HCT116 (cell line): Measurements from ENCODE around the gene GLOD4. TPM values are rescaled to one million over a fixed set of nuclear protein-coding genes. Genes with fewer than 3 reads are reported as not detected.

ENCODE experiments used
- ATAC-seq: fragments of 200-7000 bp; cut with Tn5 transposase; 2 replicates; pipeline ENCODE4 v1.9.1; 2020; ENCODE audit warnings: mild to moderate bottlenecking, moderate library complexity
- BruUV-seq: library from RNA; stranded (reverse); fragments of 400-500 nt; replicated peaks from 2 replicates; lab custom pipeline; 2021; lab: Mats Ljungman, UMichigan
- CTCF ChIA-PET: fragments of 300-600 bp; sonication (Branson Sonifier 250); formaldehyde crosslinking; loops from one replicate; lab custom pipeline; 2021; ENCODE audit warnings: antibody characterized with exemption; lab: Charles Lee
- POLR2A ChIA-PET: fragments of 300-600, 350-600 bp; sonication (Branson Sonifier 250); formaldehyde crosslinking; loops from one replicate; lab custom pipeline; 2021; ENCODE audit warnings: antibody characterized with exemption; lab: Charles Lee
- RAD21 ChIA-PET, 2 experiments: fragments of 300-600 bp; sonication (Branson Sonifier 250); formaldehyde crosslinking; loops; one replicate each; lab custom pipeline; 2023; ENCODE audit warnings: low total read pairs in 2 of 2; ENCODE audit not compliant: uncharacterized antibody in 2 of 2, unreplicated experiment in 2 of 2, low non-redundant PET in 1 of 2; lab: Charles Lee
- DNase-seq: peaks from one replicate; pipeline ENCODE4 v3.0.0-alpha.2; 2010; ENCODE audit warnings: low read depth, low spot score
- H2AFZ ChIP-seq: fragments of 200-600 bp; shearing (Covaris generic), sonication (generic); 2 replicates; pipeline ENCODE4 v1.6.1; 2017; ENCODE audit warnings: low read depth, mixed run types, mixed read lengths, antibody characterized with exemption, low read length; ENCODE audit not compliant: poor library complexity, severe bottlenecking
- H3K27ac ChIP-seq: 2 replicates; pipeline ENCODE4 v1.5.1; 2012; ENCODE audit warnings: low read depth, low read length
- H3K27me3 ChIP-seq: fragments of 200-600 bp; sonication (generic); 2 replicates; pipeline ENCODE4 v1.6.1; 2016; ENCODE audit warnings: mixed run types, low read length, mixed read lengths; ENCODE audit not compliant: insufficient read depth
- H3K36me3 ChIP-seq, 2 experiments: fragments of 200-500 bp in 1 of 2; fragments of 200-600 bp in 1 of 2; sonication (Bioruptor generic) in 1 of 2; sonication (generic) in 1 of 2; 2 replicates each; pipeline versions ENCODE4 v1.5.1 to v1.6.1; 2014 to 2016; ENCODE audit warnings: low read length in 2 of 2, inconsistent platforms in 1 of 2, mixed read lengths in 1 of 2, mixed run types in 1 of 2; ENCODE audit not compliant: insufficient read depth in 2 of 2, control insufficient read depth in 1 of 2
- H3K4me1 ChIP-seq, 2 experiments: fragments of 200-600 bp in 1 of 2; sonication (generic) in 1 of 2; 2 replicates each; pipeline versions ENCODE4 v1.5.1 to v1.6.1; 2012 to 2017; ENCODE audit warnings: low read length in 2 of 2, inconsistent platforms in 1 of 2, mild to moderate bottlenecking in 1 of 2, mixed read lengths in 1 of 2, mixed run types in 1 of 2, moderate library complexity in 1 of 2; ENCODE audit not compliant: insufficient read depth in 2 of 2, control insufficient read depth in 1 of 2
- H3K4me2 ChIP-seq: fragments of 200-600 bp; sonication (generic); 2 replicates; pipeline ENCODE4 v1.6.1; 2017; ENCODE audit warnings: mixed run types, low read length, mixed read lengths
- H3K4me3 ChIP-seq, 2 experiments: fragments of 200-600 bp in 1 of 2; sonication (generic) in 1 of 2; replicated peaks in 1 of 2; 2 replicates each; pipeline ENCODE4 v1.5.1; 2011 to 2016; ENCODE audit warnings: low read length in 2 of 2, control low read depth in 1 of 2, low read depth in 1 of 2, mild to moderate bottlenecking in 1 of 2, mixed read lengths in 1 of 2, mixed run types in 1 of 2
- H3K79me2 ChIP-seq: fragments of 200-600 bp; sonication (generic); 2 replicates; pipeline ENCODE4 v1.6.1; 2017; ENCODE audit warnings: mild to moderate bottlenecking, mixed run types, low read length, moderate library complexity, mixed read lengths; ENCODE audit not compliant: insufficient read depth
- H3K9ac ChIP-seq: fragments of 200-600 bp; sonication (generic); 2 replicates; pipeline ENCODE4 v1.6.1; 2016; ENCODE audit warnings: low read length, mixed read lengths
- H3K9me2 ChIP-seq: fragments of 200-600 bp; sonication (generic), shearing (Covaris generic); 2 replicates; pipeline ENCODE4 v1.6.1; 2017; ENCODE audit warnings: mixed run types, mild to moderate bottlenecking, moderate library complexity; ENCODE audit not compliant: insufficient read depth
- H3K9me3 ChIP-seq, 2 experiments: fragments of 200-500 bp in 1 of 2; fragments of 200-600 bp in 1 of 2; sonication (Bioruptor generic) in 1 of 2; sonication (generic) in 1 of 2; 2 replicates each; pipeline ENCODE4 v1.6.1; 2014 to 2017; ENCODE audit warnings: low read length in 2 of 2, mixed read lengths in 2 of 2, inconsistent platforms in 1 of 2, low read depth in 1 of 2, mild to moderate bottlenecking in 1 of 2, mixed run types in 1 of 2, moderate library complexity in 1 of 2; ENCODE audit not compliant: control insufficient read depth in 1 of 2, insufficient read depth in 1 of 2
- H4K20me1 ChIP-seq: fragments of 200-600 bp; sonication (generic), shearing (Covaris generic); 2 replicates; pipeline ENCODE4 v1.6.1; 2017; ENCODE audit warnings: mixed run types, mild to moderate bottlenecking, moderate library complexity; ENCODE audit not compliant: insufficient read depth
- CEBPB ChIP-seq: IDR thresholded peaks from 2 replicates; pipeline ENCODE4 v1.6.1; 2012; ENCODE audit warnings: low read depth
- EGR1 ChIP-seq: IDR thresholded peaks from 2 replicates; pipeline ENCODE4 v1.6.1; 2012; ENCODE audit warnings: low read depth
- ELF1 ChIP-seq: IDR thresholded peaks from 2 replicates; pipeline ENCODE4 v1.6.1; 2012; ENCODE audit warnings: low read depth, borderline replicate concordance
- EZH2 ChIP-seq: fragments of 200-600 bp; sonication (generic); IDR thresholded peaks from 2 replicates; pipeline ENCODE4 v1.6.1; 2017; ENCODE audit warnings: antibody characterized with exemption, mixed run types
- FOSL1 ChIP-seq: IDR thresholded peaks from 2 replicates; pipeline ENCODE4 v1.6.1; 2012; ENCODE audit warnings: low read depth
- MAX ChIP-seq: IDR thresholded peaks from 2 replicates; pipeline ENCODE4 v1.6.1; 2012
- POLR2A ChIP-seq: IDR thresholded peaks from 2 replicates; pipeline ENCODE4 v1.7.0; 2011; ENCODE audit warnings: borderline replicate concordance; ENCODE audit not compliant: insufficient read depth, insufficient read length; ENCODE audit errors: extremely low read depth
- REST ChIP-seq: IDR thresholded peaks from 2 replicates; pipeline ENCODE4 v1.6.1; 2012; ENCODE audit warnings: low read depth
- SRF ChIP-seq: IDR thresholded peaks from 2 replicates; pipeline ENCODE4 v1.6.1; 2012; ENCODE audit warnings: low read depth
- TCF7L2 ChIP-seq: IDR thresholded peaks from 2 replicates; pipeline ENCODE4 v1.7.0; 2011; ENCODE audit warnings: borderline replicate concordance, inconsistent platforms; ENCODE audit not compliant: insufficient read depth, insufficient read length; ENCODE audit errors: extremely low read depth
- YY1 ChIP-seq: IDR thresholded peaks from 2 replicates; pipeline ENCODE4 v1.6.1; 2011; ENCODE audit warnings: low read length, low read depth, moderate library complexity, mild to moderate bottlenecking; ENCODE audit not compliant: insufficient replicate concordance; ENCODE audit errors: extremely low read depth
- ZFX ChIP-seq: fragments of 450-650 bp; IDR thresholded peaks from 2 replicates; pipeline ENCODE4 v1.6.1; 2017
- ZNF274 ChIP-seq: fragments of 200-500 bp; sonication (Bioruptor generic); IDR thresholded peaks from 2 replicates; pipeline ENCODE4 v1.6.1; 2014; ENCODE audit warnings: mild to moderate bottlenecking, low read depth, low read length, inconsistent platforms
- intact Hi-C: fragments of 100-400 bp; cut with micrococcal nuclease; formaldehyde crosslinking; loops from 2 replicates; pipeline ENCODE4 v1.10.0; 2022
- total RNA-seq: library from RNA; stranded (reverse); gene quantifications from one replicate; pipeline ENCODE4 v1.2.1, GENCODE V29; 2021; ENCODE audit not compliant: unreplicated experiment
- TF ChIP-seq, protein P1 (sequence below): IDR thresholded peaks from 2 replicates; pipeline ENCODE4 v1.6.1; 2011; ENCODE audit warnings: mild to moderate bottlenecking, low read length, moderate library complexity; ENCODE audit not compliant: insufficient replicate concordance; ENCODE audit errors: extremely low read depth

Gene GLOD4
- total RNA-seq, 1 experiment from 2014 or later: 80.7 TPM

DNA sequence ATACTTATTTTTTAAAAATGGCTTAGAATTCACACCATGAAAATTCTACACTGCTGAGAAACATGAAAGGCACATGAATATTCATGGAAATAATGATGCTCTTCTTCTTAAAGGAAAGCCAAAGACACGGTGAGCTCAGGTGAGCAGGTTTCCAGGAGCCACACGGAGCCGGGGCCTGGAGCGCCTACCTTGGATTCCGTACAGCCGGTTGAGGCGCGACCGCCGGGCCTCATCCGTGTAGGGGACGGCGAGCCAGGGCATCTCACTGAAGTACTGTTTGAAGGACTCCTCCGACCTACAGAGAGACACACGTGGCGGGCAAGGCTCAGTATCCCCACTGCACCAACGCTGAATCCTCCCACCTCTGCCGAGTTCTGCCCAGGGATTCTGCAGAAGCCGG, 37.2 kb upstream of the GLOD4 start:
- H3K4me2 ChIP-seq: no peak overlapping the region
- POLR2A ChIA-PET: no interaction called here
- H3K4me1 ChIP-seq: no peaks in the 10 kb centered on the region
- H3K36me3 ChIP-seq: peaks cover 9 to 11% of the 10 kb centered on the region in 2 experiments; a peak in 2 of 4 replicates
- no peak for DNase-seq
- H3K79me2 ChIP-seq: no peaks in the 10 kb centered on the region
- RAD21 ChIA-PET: no interaction called here
- no TSS peak for BruUV-seq
- no peaks in the 10 kb centered on the region for H3K9me3 ChIP-seq
- TF ChIP-seq POLR2A (no peak), EGR1 (no peak), TCF7L2 (no peak), MAX (no peak), SRF (no peak), REST (no peak), ELF1 (no peak), YY1 (no peak), EZH2 (no peak), ZNF274 (no peak), FOSL1 (no peak), CEBPB (no peak), ZFX (no peak)
- TF ChIP-seq, protein P1, sequence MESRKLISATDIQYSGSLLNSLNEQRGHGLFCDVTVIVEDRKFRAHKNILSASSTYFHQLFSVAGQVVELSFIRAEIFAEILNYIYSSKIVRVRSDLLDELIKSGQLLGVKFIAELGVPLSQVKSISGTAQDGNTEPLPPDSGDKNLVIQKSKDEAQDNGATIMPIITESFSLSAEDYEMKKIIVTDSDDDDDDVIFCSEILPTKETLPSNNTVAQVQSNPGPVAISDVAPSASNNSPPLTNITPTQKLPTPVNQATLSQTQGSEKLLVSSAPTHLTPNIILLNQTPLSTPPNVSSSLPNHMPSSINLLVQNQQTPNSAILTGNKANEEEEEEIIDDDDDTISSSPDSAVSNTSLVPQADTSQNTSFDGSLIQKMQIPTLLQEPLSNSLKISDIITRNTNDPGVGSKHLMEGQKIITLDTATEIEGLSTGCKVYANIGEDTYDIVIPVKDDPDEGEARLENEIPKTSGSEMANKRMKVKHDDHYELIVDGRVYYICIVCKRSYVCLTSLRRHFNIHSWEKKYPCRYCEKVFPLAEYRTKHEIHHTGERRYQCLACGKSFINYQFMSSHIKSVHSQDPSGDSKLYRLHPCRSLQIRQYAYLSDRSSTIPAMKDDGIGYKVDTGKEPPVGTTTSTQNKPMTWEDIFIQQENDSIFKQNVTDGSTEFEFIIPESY: no peak
- H3K27me3 ChIP-seq: no peaks in the 10 kb centered on the region
- no peak for ATAC-seq
- no peak overlapping the region for H3K4me3 ChIP-seq
- CTCF ChIA-PET: no interaction called here
- intact Hi-C loops: no loop called here
- H3K9me2 ChIP-seq: no peaks in the 10 kb centered on the region
- no peak overlapping the region for H3K9ac ChIP-seq
- H2AFZ ChIP-seq: no peak overlapping the region
- H3K27ac ChIP-seq: no peak overlapping the region
- H4K20me1 ChIP-seq: no peaks in the 10 kb centered on the region
